AG09309 (cell line): Measurements from ENCODE around the gene MAP2K5.

ENCODE experiments used
- DNase-seq: peaks from one replicate; pipeline ENCODE4 v3.0.0-alpha.2; 2010; ENCODE audit warnings: low read depth
- H3K4me3 ChIP-seq: 2 replicates; pipeline ENCODE4 v1.5.1; 2011; ENCODE audit warnings: mild to moderate bottlenecking, low read depth, low read length, moderate library complexity; ENCODE audit not compliant: control insufficient read depth
- CTCF ChIP-seq: IDR thresholded peaks from 2 replicates; pipeline ENCODE4 v1.5.1; 2011; ENCODE audit warnings: mild to moderate bottlenecking, low read depth, low read length, inconsistent platforms; ENCODE audit not compliant: insufficient read depth, control insufficient read depth; ENCODE audit errors: missing control alignments

MAP2K5 gene

GRCh38 chr15:67750371-67750770 lies 207.9 kb downstream of the MAP2K5 start:
- no peak for TF ChIP-seq CTCF

GRCh38 chr15:67753891-67754290 lies 211.4 kb downstream of the MAP2K5 start:
- DNase-seq: no peak
- no peak for TF ChIP-seq CTCF
- H3K4me3 ChIP-seq: no peak overlapping the region

More at GRCh38 chr15:67750371-67750770, 207.9 kb downstream of the MAP2K5 start:
- DNase-seq: no peak
- no peak overlapping the region for H3K4me3 ChIP-seq

- H3K4me3 ChIP-seq: no peak overlapping the region
Observed at GRCh38 chr15:67755264-67755663, 212.8 kb downstream of the MAP2K5 start.

GRCh38 chr15:67755936-67756335 lies 213.4 kb downstream of the MAP2K5 start:
- TF ChIP-seq CTCF: no peak

More at GRCh38 chr15:67755264-67755663, 212.8 kb downstream of the MAP2K5 start:
- no peak for TF ChIP-seq CTCF
- no peak for DNase-seq

GRCh38 chr15:67758619-67759300 lies 216.3 kb downstream of the MAP2K5 start:
- DNase-seq: no peak
- TF ChIP-seq CTCF: no peak
- no peak overlapping the region for H3K4me3 ChIP-seq

More at GRCh38 chr15:67755936-67756335, 213.4 kb downstream of the MAP2K5 start:
- no peak overlapping the region for H3K4me3 ChIP-seq
- DNase-seq: no peak

GRCh38 chr15:67760901-67761300 lies 218.4 kb downstream of the MAP2K5 start:
- no peak for TF ChIP-seq CTCF
- DNase-seq: no peak
- no peak overlapping the region for H3K4me3 ChIP-seq
